GM12878 (cell line): ENCODE measurements around the gene ULK1. TPM values are rescaled to one million over a fixed set of nuclear protein-coding genes. Genes with fewer than 3 reads are reported as not detected.

Source experiments
- ATAC-seq: fragments of 200-7000 bp; cut with Tn5 transposase; 3 replicates; pipeline ENCODE4 v1.9.1; 2020; ENCODE audit warnings: mild to moderate bottlenecking, moderate library complexity
- BruUV-seq: library from RNA; stranded (reverse); fragments of 400-500 nt; replicated peaks from 2 replicates; lab custom pipeline; 2021; lab: Mats Ljungman, UMichigan
- CTCF ChIA-PET: fragments of 300-600 bp; sonication (Branson Sonifier 250); formaldehyde crosslinking; extraction: SDS; loops from one replicate; lab custom pipeline; 2021; ENCODE audit warnings: inconsistent platforms; lab: Yijun Ruan, JAX
- POLR2A ChIA-PET: fragments of 350-600 bp; formaldehyde crosslinking; extraction: SDS; loops from one replicate; lab custom pipeline; 2021; ENCODE audit warnings: inconsistent platforms; lab: Charles Lee
- RAD21 ChIA-PET: fragments of 300-600 bp; sonication (Branson Sonifier 250); formaldehyde crosslinking; loops from one replicate; lab custom pipeline; 2023; ENCODE audit warnings: antibody characterized with exemption; ENCODE audit not compliant: unreplicated experiment; lab: Charles Lee
- SMC1A ChIA-PET: fragments of 300-600 bp; sonication (Branson Sonifier 250); formaldehyde crosslinking; loops from one replicate; lab custom pipeline; 2023; ENCODE audit not compliant: unreplicated experiment, uncharacterized antibody; lab: Charles Lee
- DNase-seq: peaks from one replicate; pipeline ENCODE4 v3.0.0-alpha.2; 2011; ENCODE audit warnings: low read depth, low spot score
- FAIRE-seq: peaks from 3 replicates; lab custom pipeline; 2011; peaks lifted over from hg19 to GRCh38; lab: Jason Lieb, UNC
- H2AFZ ChIP-seq: 2 replicates; pipeline ENCODE4 v1.6.0; 2011; ENCODE audit warnings: low read depth, low read length, control low read depth; ENCODE audit not compliant: control insufficient read depth
- H3K27ac ChIP-seq: 2 replicates; pipeline ENCODE4 v1.5.1; 2011; ENCODE audit warnings: control low read depth; ENCODE audit not compliant: control insufficient read depth, insufficient read depth
- H3K27me3 ChIP-seq, 2 experiments: replicated peaks in 1 of 2; 2 replicates each; pipeline versions ENCODE4 v1.6.0 to v1.6.1; 2011; ENCODE audit warnings: low read length in 1 of 2; ENCODE audit not compliant: control insufficient read depth in 2 of 2, insufficient read depth in 2 of 2
- H3K36me3 ChIP-seq, 2 experiments: 2 replicates each; pipeline ENCODE4 v1.5.1; 2011; ENCODE audit warnings: low read length in 1 of 2; ENCODE audit not compliant: control insufficient read depth in 2 of 2, insufficient read depth in 2 of 2
- H3K4me1 ChIP-seq: 2 replicates; pipeline ENCODE4 v1.6.1; 2011; ENCODE audit warnings: mild to moderate bottlenecking, low read length, moderate library complexity, mixed read lengths; ENCODE audit not compliant: control insufficient read depth, insufficient read depth
- H3K4me2 ChIP-seq: 2 replicates; pipeline ENCODE4 v1.6.0; 2011; ENCODE audit warnings: control low read depth; ENCODE audit not compliant: control insufficient read depth, insufficient read depth
- H3K4me3 ChIP-seq: fragments of 200-600 bp; sonication (generic); 2 replicates; pipeline ENCODE4 v1.5.1; 2016
- H3K79me2 ChIP-seq: 2 replicates; pipeline ENCODE4 v1.6.0; 2011; ENCODE audit warnings: low read length; ENCODE audit not compliant: control insufficient read depth, insufficient read depth
- H3K9ac ChIP-seq: 2 replicates; pipeline ENCODE4 v1.8.0; 2011; ENCODE audit warnings: low read length, control low read depth, mixed read lengths; ENCODE audit not compliant: control insufficient read depth, insufficient read depth
- H3K9me3 ChIP-seq: replicated peaks from 3 replicates; pipeline ENCODE4 v1.5.1; 2011; ENCODE audit warnings: mild to moderate bottlenecking, low read length; ENCODE audit not compliant: control insufficient read depth, insufficient read depth
- H4K20me1 ChIP-seq: 2 replicates; pipeline ENCODE4 v1.6.0; 2011; ENCODE audit not compliant: control insufficient read depth, insufficient read depth
- ASH2L ChIP-seq: fragments of 300-600, 200-600 bp; sonication (generic); IDR thresholded peaks from 2 replicates; pipeline ENCODE4 v1.6.1; 2017; ENCODE audit warnings: low read depth, mild to moderate bottlenecking, borderline replicate concordance
- CHD4 ChIP-seq: fragments of 200-600 bp; sonication (generic); IDR thresholded peaks from 2 replicates; pipeline ENCODE4 v1.6.1; 2016; ENCODE audit warnings: mild to moderate bottlenecking
- FOS ChIP-seq: IDR thresholded peaks from 3 replicates; pipeline ENCODE4 v1.6.1; 2011; ENCODE audit warnings: borderline replicate concordance; ENCODE audit not compliant: insufficient read length; ENCODE audit errors: extremely low read depth
- MTA2 ChIP-seq: fragments of 450-650 bp; IDR thresholded peaks from 2 replicates; pipeline ENCODE4 v1.6.1; 2016; ENCODE audit warnings: low read depth, mild to moderate bottlenecking, moderate library complexity
- NR2F1 ChIP-seq: fragments of 450-650 bp; conservative IDR thresholded peaks from 2 replicates; pipeline ENCODE4 v1.6.1; 2017; ENCODE audit warnings: mild to moderate bottlenecking
- PAX8 ChIP-seq: fragments of 450-650 bp; IDR thresholded peaks from 2 replicates; pipeline ENCODE4 v1.6.1; 2017; ENCODE audit warnings: mild to moderate bottlenecking, moderate library complexity
- SPI1 ChIP-seq: IDR thresholded peaks from 2 replicates; pipeline ENCODE4 v1.6.1; 2011; ENCODE audit warnings: low read depth, mild to moderate bottlenecking, low read length, moderate library complexity, borderline replicate concordance; ENCODE audit not compliant: insufficient read depth
- SREBF1 ChIP-seq: IDR thresholded peaks from 2 replicates; pipeline ENCODE4 v1.6.1; 2012; ENCODE audit warnings: mild to moderate bottlenecking, low read length
- SUPT20H ChIP-seq: IDR thresholded peaks from 2 replicates; pipeline ENCODE4 v1.6.1; 2011; ENCODE audit warnings: low read depth, mild to moderate bottlenecking, low read length, moderate library complexity, borderline replicate concordance; ENCODE audit not compliant: control insufficient read depth
- TAF1 ChIP-seq: IDR thresholded peaks from 2 replicates; pipeline ENCODE4 v1.6.1; 2011; ENCODE audit warnings: mild to moderate bottlenecking, low read depth, low read length, borderline replicate concordance
- ZNF384 ChIP-seq: IDR thresholded peaks from 2 replicates; pipeline ENCODE4 v1.6.1; 2012; ENCODE audit warnings: low read depth, mild to moderate bottlenecking, low read length, improper control_type of control experiment, borderline replicate concordance
- ZNF622 ChIP-seq: fragments of 450-650 bp; IDR thresholded peaks from 2 replicates; pipeline ENCODE4 v1.6.1; 2017; ENCODE audit warnings: mild to moderate bottlenecking, inconsistent platforms
- WGBS: methylation state at CpG from one replicate; pipeline ENCODE4 v1.1.6; 2016; ENCODE audit warnings: low lambda C conversion rate; ENCODE audit not compliant: insufficient replicate concordance, insufficient coverage; ENCODE audit errors: missing lambda C conversion rate; 5-methylcytosine and 5-hydroxymethylcytosine counted together
- in situ Hi-C: fragments of 300-500 bp; cut with MboI; formaldehyde crosslinking; loops from 9 replicates; pipeline ENCODE4 v1.14.3; 2018; ENCODE audit warnings: mixed read lengths
- intact Hi-C: fragments of 100-400 bp; cut with micrococcal nuclease; formaldehyde crosslinking; loops from one replicate; pipeline ENCODE4 v1.14.2; 2022; ENCODE audit not compliant: unreplicated experiment
- polyA plus RNA-seq, 11 experiments: library from polyadenylated mRNA; depleted of rRNA in 4 of 11; unstranded in 6 of 11; stranded (reverse) in 5 of 11; fragments of >200 nt; fragmentation: Nextera tagmentation in 4 of 11; fragmentation: Illumina TruSeq in 1 of 11; extraction: Ambion mirVana in 4 of 11; extraction: Trizol in 1 of 11; gene quantifications; 1 replicate in 1 of 11; 2 replicates in 10 of 11; pipeline versions ENCODE4 v1.2.1 to v1.2.3, GENCODE V29; 2011 to 2016; ENCODE audit warnings: inconsistent platforms in 2 of 11, missing spikeins in 2 of 11, low read depth in 1 of 11
- total RNA-seq, 4 experiments: library from RNA; depleted of rRNA in 3 of 4; stranded (reverse); fragments of >200 nt in 3 of 4; fragmentation: Illumina TruSeq in 1 of 4; extraction: Trizol in 1 of 4; gene quantifications; 2 replicates each; pipeline versions ENCODE4 v1.2.1 to v1.2.3, GENCODE V29; 2013 to 2021
- TF ChIP-seq, protein P1 (sequence below): IDR thresholded peaks from 2 replicates; pipeline ENCODE4 v1.6.1; 2012; ENCODE audit warnings: low read length, inconsistent platforms
- TF ChIP-seq, protein P2 (sequence below): fragments of 150-350 bp; IDR thresholded peaks from 2 replicates; pipeline ENCODE4 v1.6.1; 2014; ENCODE audit warnings: mild to moderate bottlenecking, low read depth, low read length
- TF ChIP-seq, protein P3 (sequence below): fragments of 450-650 bp; IDR thresholded peaks from 2 replicates; pipeline ENCODE4 v1.6.1; 2016; ENCODE audit warnings: mild to moderate bottlenecking, moderate library complexity, borderline replicate concordance

ULK1 gene
- total and polyA plus RNA-seq, 10 of the 15 experiments (the other 5 are each of a cell fraction or from before 2014, with no cell fraction given): 0.13 to 14.1 (median 1.5) TPM

DNA sequence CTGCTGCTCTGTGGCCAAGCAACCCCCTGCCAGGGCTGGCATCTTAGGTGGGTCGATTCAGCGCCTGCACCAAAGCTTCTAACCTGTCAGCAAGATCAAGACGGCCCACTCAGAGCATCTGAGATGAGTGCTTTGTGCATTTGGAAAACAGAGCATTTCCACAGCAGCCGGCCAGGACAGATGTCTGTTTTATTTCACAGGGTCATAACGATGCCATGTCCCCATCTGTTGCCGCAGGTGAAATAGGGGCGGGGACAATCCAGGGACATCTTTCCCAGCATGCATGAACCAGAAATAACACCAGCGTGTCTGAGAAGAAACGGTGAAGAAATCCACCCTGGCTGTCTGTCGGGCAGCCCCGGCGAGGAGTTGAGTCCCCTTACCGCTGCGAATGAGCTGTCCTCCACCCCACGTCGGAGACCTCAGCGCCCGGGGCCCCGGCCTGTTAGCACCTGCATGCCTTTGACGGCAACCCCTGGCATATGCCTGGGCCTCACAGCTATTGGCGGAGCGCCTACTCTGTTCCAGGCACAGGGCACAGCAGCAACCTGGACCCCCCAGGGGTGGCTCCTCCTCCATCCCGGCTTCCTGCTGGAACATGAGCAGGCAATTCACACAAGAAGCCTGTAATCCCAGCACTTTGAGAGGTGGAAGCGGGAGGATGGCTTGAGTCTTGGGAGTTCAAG lies 30.6 kb upstream of the ULK1 start:
- Histone ChIP-seq H3K27ac (no peak overlapping the region), H2AFZ (no peak overlapping the region), H4K20me1 (no peaks in the 10 kb centered on the region), H3K9ac (no peak overlapping the region), H3K36me3 (no peaks in the 10 kb centered on the region), H3K4me2 (no peak overlapping the region), H3K9me3 (no peaks in the 10 kb centered on the region), H3K27me3 (no peaks in the 10 kb centered on the region), H3K4me3 (no peak overlapping the region), H3K4me1 (no peaks in the 10 kb centered on the region), H3K79me2 (no peaks in the 10 kb centered on the region)
- ATAC-seq: no peak
- in situ Hi-C loops: no loop called here
- no peak for TF ChIP-seq NR2F1
- TF ChIP-seq, protein P1, sequence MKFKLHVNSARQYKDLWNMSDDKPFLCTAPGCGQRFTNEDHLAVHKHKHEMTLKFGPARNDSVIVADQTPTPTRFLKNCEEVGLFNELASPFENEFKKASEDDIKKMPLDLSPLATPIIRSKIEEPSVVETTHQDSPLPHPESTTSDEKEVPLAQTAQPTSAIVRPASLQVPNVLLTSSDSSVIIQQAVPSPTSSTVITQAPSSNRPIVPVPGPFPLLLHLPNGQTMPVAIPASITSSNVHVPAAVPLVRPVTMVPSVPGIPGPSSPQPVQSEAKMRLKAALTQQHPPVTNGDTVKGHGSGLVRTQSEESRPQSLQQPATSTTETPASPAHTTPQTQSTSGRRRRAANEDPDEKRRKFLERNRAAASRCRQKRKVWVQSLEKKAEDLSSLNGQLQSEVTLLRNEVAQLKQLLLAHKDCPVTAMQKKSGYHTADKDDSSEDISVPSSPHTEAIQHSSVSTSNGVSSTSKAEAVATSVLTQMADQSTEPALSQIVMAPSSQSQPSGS: no peak
- TF ChIP-seq MTA2: no peak
- TF ChIP-seq SPI1: no peak
- no peak for TF ChIP-seq CHD4
- TF ChIP-seq ASH2L: no peak
- TF ChIP-seq PAX8: no peak
- TF ChIP-seq, protein P2, sequence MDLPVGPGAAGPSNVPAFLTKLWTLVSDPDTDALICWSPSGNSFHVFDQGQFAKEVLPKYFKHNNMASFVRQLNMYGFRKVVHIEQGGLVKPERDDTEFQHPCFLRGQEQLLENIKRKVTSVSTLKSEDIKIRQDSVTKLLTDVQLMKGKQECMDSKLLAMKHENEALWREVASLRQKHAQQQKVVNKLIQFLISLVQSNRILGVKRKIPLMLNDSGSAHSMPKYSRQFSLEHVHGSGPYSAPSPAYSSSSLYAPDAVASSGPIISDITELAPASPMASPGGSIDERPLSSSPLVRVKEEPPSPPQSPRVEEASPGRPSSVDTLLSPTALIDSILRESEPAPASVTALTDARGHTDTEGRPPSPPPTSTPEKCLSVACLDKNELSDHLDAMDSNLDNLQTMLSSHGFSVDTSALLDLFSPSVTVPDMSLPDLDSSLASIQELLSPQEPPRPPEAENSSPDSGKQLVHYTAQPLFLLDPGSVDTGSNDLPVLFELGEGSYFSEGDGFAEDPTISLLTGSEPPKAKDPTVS: no peak
- TF ChIP-seq SUPT20H: no peak
- no peak for TF ChIP-seq SREBF1
- no peak for TF ChIP-seq TAF1
- TF ChIP-seq FOS: no peak
- no peak for TF ChIP-seq ZNF384
- TF ChIP-seq ZNF622: no peak
- TF ChIP-seq, protein P3, sequence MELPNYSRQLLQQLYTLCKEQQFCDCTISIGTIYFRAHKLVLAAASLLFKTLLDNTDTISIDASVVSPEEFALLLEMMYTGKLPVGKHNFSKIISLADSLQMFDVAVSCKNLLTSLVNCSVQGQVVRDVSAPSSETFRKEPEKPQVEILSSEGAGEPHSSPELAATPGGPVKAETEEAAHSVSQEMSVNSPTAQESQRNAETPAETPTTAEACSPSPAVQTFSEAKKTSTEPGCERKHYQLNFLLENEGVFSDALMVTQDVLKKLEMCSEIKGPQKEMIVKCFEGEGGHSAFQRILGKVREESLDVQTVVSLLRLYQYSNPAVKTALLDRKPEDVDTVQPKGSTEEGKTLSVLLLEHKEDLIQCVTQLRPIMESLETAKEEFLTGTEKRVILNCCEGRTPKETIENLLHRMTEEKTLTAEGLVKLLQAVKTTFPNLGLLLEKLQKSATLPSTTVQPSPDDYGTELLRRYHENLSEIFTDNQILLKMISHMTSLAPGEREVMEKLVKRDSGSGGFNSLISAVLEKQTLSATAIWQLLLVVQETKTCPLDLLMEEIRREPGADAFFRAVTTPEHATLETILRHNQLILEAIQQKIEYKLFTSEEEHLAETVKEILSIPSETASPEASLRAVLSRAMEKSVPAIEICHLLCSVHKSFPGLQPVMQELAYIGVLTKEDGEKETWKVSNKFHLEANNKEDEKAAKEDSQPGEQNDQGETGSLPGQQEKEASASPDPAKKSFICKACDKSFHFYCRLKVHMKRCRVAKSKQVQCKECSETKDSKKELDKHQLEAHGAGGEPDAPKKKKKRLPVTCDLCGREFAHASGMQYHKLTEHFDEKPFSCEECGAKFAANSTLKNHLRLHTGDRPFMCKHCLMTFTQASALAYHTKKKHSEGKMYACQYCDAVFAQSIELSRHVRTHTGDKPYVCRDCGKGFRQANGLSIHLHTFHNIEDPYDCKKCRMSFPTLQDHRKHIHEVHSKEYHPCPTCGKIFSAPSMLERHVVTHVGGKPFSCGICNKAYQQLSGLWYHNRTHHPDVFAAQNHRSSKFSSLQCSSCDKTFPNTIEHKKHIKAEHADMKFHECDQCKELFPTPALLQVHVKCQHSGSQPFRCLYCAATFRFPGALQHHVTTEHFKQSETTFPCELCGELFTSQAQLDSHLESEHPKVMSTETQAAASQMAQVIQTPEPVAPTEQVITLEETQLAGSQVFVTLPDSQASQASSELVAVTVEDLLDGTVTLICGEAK: no peak
- intact Hi-C loops: no loop called here
- no peak for FAIRE-seq
- RAD21 ChIA-PET: no interaction called here
- 67% methylated on average over 20 of the region's 24 CpGs for WGBS
- BruUV-seq: no TSS peak
- CTCF ChIA-PET: no interaction called here
- no peak for DNase-seq
- POLR2A ChIA-PET: no interaction called here
- SMC1A ChIA-PET: no interaction called here
